Occipital lobe (tissue), 2 donors: ENCODE results near the gene VWA8. TPM values are rescaled to one million over a fixed set of nuclear protein-coding genes. Genes with fewer than 3 reads are reported as not detected.
"Not testable (repeated sequence)": the region's sequence is repeated elsewhere in the genome, so short reads cannot be mapped to it uniquely, and the experiment has no call there.

Experiments used
- DNase-seq: peaks from one replicate; lab custom pipeline; 2025; lab: John Stamatoyannopoulos, UW
- total RNA-seq: library from RNA; depleted of rRNA; stranded (reverse); fragments of >200 nt; gene quantifications from one replicate; pipeline ENCODE4 v1.2.3, GENCODE V29; 2014

The VWA8 gene
- total RNA-seq, 1 donor from 2014 or later = 53.7 TPM

DNA sequence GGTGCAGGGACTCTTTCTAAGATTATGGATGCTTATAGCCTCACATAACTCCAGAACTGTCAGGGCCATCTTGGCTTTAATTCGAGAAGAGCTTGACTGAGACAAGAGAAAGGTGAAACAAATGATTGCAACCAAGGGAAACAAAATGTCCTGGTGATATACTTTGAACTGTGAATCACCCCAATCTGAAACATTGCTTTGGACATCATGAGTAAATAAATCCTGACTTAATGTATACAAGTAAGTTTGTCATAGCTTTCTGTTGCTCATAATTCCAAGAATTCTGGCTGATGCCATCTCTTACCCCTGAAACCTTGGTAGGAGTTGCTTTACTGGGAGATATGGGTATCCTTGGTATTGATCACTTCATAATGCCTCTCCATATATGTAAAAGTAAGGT, 5.8 kb upstream of the VWA8 start:
- no peak for DNase-seq

DNA sequence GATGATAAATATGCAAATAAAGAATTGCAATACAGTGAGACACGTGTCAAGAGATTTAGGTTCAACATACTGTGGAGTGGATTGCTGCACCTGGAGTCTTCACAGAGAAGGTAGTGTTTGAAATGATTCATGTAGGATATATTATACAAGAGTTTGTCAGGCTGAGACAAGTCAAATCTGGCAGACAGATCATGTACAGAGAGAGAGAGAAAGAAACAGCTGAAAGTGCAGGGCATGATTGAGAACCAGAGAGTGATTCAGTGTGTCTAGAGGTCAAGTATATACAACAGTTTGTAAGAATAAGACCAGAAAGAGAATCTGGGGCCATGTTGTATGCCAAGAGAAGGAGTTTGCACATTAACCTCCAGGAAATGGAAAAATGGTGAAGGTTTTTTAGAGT, 2.1 kb upstream of the VWA8 start:
- no peak for DNase-seq

DNA sequence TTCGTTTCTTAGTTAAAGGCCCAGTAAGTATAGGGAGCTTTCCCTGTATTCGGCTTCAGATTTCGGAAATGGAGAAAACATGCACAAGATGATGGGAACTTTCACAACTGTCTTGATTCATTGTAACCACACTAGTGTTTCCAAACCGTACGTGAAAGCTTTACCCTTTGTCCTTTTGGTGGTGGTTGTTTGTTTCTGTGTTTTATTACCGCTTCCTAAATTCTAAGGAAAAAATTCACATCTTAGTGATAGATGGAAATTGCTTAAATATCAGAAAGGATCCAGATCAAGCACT, 504 bp upstream of the VWA8 start:
- DNase-seq = no peak

DNA sequence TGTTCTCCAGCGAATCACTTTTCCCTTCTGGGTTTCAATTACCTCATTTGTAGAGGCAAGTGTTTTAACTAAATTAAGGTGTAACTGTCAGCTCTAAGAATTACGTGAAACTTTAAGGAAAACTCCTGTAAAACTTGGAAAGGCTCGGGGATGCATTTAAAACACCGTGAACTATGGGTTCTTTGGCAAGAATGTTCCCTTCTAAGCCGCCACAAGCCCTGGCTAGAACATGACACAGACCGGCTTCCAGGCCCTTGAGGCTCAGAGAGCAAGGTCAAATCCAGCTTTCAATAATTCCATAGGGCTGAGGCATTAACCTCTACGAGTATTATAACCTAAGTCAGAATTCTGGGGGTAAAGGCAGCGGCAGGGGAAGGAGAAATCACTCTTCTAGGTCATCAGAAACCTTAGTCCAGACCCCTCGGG, 685 bp downstream of the VWA8 start:
- DNase-seq = peak; percentile 24

DNA sequence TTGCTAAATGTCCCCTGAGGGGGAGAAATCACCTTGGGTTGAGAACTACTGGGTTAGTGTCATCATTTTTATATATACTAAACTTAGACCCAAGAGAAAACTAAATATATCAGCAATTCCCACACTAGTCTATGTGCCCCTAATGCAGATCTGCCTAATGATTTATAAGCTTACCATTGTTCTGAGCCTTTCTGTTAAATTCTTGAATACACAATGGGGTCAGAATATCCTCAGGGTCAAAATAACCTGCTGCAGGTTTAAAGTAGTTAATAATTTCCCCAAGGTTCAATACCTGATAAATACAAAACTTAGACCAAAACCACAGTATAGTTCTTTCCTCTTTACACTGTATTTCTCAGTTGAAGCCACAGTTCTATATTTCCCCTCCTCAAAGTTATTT, 4.6 kb downstream of the VWA8 start:
- no peak for DNase-seq

DNA sequence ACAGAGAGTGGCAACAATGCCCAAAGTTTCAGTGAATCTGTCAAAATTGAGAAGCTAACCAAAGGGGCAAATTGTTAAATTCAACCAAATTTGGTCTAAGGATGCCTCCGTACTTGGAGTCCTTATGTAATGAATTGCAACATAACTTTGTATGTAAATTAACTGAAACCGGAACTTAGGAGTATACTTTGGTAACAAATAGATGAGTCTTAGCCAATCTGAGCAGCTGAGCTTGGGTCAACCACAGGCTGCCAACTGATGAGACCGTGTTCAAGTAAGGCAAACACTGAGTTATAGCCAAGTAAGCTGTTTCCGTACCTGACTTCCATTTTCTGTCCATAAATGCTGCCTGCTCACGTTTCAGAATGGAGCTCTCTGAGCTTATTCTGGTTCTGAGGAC, 5.3 kb downstream of the VWA8 start:
- DNase-seq = no peak

DNA sequence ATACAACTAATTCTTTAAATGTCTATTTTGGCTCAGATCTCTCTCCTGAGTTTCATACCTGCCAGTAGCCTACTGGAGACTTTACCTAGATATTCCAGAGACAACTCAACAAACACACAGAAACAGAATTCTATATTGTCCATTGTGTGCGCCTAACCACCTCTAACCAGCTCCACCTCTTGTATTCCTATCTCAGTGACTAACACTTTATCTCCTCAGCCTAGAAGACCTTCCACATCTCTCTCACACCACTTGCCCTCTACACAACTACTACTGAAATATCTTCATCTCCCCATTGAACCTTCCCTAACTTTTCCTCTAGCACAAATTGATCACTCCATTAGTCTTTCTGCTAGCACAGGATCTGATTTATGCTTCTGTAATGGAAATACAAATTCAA, 6.7 kb downstream of the VWA8 start:
- DNase-seq = no peak

DNA sequence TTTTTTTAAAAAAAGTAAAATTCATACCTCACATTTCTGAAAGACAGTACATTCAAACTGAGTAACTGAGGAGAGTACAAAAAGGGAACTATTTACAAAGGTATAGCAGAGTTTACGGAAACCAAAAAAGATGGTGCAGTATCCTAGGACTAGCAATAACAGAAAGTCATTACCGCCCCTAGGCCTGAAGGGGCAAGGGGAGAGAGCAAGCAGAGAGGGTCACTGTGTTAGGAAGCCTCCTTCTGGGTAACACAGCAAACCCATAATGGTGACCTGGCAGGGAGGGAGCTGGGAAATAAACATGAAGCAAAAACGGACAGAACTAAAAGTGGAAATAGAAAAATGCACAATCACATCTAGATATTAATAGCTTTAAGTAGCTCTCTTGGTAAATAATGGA, 8.2 kb downstream of the VWA8 start:
- no peak for DNase-seq

DNA sequence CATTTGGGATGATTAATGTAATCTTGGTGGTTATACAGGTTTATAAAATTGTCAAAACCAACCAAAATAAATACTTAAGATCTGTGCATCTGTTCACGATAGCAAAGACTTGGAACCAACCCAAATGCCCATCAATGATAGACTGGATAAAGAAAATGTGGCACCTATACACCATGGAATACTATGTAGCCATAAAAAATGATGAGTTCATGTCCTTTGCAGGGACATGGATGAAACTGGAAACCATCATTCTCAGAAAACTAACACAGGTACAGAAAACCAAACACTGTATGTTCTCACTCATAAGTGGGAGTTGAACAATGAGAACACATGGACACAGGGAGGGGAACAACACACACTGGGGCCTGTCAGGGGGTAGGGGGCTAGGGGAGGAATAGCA, 11.8 kb downstream of the VWA8 start:
- DNase-seq = not testable (repeated sequence)

DNA sequence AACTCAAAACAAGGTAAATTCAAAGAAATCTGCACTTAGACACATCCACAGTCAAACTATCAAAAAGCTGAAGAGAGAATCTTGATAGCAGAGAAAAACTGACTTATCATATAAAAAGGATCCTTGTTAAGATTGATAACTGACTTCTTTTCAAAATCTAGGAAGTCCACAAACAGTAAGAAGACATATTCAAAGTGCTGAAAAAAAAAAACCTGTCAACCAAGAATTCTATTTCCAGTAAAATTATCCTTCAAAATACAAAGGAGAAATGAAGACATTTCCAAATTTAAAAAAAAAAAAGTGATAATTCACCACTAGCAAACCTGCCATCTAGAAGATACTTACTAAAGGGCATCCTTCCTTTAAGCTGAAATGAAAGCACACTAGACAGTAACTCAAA, 15.0 kb downstream of the VWA8 start:
- DNase-seq = no peak

DNA sequence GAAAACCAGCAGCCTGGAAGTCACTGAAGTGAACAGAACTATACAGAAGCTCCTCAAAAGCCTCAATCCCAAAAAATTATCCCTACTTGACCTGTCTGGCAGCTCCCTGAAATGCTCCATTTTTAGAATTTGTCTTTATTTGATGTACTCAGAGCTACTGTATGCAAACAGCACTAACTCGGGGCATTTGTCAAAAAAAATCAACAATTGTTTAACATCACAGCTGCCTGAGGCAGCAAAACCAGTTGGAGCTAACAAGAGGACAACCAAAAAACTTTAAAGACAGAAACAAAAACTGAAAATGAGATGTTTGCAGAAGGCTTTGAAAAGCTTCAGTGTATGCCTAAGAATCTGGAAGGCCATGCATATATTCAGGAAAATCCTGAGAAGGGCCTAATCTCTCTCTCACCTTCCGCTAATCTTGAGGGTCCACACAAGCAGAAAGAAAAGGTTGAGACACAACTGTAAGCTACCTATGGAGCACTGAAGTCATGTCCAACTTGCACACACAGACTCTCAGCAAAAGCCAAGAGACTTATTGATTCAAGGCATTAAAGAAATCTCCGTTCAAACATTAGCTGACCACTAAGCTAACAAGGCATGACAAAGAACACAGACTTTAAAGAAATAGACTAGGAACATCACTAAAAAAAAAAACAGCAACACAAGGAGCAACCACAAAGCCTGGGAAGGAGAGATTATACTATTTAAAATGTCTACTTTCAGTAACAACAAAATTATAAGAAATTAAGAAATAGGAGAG, 16.1 kb downstream of the VWA8 start:
- no peak for DNase-seq

DNA sequence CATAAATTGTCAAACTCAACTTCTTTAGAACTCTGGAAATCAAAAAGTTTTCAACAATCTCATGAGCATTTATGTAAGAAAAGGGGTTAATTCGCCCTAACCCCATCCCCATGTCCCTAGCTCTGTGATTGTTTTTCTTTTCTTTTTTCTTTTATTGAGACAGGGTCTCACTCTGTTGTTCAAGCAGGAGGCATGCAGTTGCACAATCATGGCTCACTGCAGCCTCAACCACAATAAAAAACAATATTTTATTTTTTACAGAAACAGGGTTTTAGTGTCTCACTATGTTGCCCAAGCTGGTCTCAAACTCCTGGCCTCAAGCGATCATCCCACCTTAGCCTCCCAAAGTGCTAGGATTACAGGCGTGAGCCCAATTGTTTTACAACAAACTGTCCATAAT, 16.7 kb downstream of the VWA8 start:
- no peak for DNase-seq

DNA sequence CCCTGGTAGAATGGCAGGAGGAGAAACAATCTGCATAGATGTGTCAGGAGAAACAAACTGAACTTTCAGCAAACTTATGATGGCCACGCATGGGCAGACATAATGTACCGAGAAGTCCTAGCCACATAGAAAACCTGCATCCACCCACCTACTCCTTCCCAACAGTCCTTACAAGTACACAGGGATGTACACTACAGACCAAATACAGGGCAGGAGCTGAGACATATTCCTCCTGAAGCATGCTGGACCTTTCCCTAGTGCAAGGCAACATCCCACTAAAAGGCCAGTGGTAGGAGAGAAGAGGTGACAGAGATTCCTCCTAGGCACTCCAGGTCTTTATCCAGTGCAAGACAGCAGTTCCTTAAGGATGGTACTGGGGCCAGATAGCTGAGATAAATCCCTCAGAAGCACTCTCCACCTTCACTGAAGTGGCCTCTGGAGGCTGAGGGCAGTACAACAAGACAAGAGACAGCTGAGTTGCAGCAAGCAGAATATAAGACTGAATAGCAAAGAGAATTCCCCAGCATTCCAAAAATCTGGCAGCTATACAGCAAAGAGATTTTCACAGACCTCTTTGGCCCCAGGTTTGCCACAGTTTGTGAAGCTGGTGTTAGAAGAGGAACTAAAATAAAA, 18.3 kb downstream of the VWA8 start:
- DNase-seq = no peak

DNA sequence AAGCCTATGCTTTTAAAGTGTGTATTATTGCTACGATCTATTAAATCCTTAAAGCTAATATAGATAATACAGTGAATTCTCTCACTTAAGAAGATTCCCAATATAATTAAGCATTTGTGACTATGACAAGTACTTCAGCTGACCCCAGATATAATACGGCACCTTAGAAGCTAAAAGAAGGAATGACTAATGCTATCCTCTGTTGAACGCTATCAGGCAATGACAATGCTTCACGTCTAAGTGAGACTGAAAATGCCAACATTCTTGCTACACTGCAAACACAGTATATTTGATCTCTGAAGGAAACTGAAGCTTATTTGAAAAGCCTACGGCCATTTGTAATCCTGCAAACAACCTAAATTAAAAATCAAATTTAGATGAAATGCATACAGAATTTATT, 19.7 kb downstream of the VWA8 start:
- no peak for DNase-seq

DNA sequence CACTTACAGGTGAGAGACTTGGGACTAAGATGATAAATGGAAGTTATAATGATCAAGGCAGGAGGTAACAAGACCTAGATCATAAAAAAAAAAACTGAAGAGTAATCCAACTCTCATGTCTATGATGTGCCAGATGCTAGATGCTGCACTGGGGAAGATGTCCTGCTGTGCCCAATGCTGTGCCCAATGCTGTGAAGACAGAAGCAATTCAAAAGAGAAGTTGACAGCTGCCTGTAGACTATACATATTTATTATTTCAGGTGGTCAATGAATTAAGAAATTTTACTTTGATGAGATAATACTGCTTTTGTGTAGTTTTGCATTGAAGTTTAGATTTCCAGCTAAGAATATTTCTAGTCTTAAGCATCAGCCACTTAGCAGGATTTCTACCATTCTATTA, 21.5 kb downstream of the VWA8 start:
- no peak for DNase-seq

DNA sequence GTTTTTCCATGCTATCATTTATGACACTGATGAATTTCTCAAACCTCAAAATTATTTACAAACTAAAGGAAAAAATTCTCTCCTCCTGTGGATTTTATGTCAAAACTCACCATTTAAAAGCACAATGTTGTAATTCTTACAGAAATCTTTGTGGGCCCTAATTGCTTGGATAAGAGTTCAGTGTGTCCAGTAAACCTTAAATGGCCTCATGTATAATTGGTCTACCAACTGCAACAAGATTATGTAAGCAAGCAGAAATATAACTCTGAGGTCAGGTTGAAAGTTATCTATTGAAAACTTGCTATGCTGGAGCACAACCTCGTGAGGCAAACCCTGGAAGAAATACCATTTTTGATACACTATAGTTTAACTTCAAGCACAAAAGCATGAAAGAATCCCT, 22.0 kb downstream of the VWA8 start:
- no peak for DNase-seq

DNA sequence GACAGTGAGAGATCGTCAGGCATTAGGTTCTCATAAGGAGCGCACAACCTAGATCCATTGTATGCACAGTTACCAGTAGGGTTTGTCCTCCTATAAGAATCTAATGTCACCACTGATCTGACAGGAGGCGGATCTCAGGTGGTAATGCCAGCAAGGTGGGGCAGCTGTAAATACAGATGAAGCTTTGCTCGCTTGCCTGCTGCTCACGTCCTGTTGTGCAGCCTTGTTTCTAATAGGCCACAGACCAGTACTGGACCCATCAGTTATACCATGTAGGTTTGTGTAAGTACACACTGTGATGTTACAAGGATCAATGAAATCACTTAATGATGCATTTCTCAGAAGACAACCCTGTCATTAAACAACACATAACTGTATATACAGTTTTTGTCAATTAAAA, 23.5 kb downstream of the VWA8 start:
- no peak for DNase-seq

DNA sequence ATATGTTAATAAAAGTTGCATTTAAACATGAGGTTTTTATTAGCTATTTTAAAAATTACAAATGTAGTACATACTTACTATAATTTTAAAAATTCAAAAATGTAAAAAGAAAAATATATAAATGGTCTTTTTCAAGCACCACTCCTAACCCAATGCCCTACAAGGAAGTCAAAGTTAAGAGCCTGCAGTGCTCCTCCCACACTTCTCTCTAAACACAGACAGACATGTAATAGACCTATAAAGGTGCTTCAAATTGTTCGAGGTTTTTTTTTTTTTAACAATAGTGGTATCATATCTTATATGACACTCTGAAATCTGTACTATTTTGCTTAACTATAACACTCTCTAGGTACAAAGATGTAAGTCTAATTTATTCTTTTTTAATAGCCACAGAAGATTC, 25.4 kb downstream of the VWA8 start:
- no peak for DNase-seq

DNA sequence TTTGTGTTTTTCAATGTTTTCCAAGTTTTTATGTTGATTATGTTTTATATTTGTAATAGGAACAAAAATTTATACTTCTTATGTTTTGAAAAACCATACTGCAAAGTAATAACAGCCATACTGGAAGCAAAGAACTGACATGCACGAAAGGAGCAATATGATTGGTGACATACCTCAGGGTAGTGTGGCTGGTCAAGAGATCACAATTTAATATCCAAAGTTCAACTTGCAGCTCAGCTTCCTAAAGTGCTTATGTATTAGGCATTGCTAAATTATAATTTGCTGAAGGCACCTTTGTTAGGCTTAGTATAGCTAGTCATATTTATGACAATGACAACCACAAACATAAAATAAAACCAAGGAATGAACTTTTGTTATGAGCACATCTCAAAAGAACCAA, 25.9 kb downstream of the VWA8 start:
- DNase-seq = no peak

DNA sequence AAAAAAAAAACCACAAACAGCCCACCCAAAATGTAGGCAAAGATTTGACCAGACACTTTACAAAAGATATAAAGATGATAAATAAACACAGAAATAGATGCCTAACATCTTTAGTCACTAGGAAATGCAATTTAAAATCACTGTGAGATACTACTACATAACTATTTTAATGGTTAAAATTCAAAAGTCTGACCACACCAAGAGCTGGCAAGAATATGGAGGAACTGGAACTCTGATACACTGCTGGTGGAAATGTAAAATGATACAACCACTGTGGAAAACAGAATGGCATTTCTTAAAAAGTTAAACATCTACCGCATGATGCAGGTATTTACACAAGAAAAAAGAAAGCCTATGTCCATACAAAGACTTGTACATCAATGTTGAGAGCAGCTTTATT, 26.8 kb downstream of the VWA8 start:
- no peak for DNase-seq

DNA sequence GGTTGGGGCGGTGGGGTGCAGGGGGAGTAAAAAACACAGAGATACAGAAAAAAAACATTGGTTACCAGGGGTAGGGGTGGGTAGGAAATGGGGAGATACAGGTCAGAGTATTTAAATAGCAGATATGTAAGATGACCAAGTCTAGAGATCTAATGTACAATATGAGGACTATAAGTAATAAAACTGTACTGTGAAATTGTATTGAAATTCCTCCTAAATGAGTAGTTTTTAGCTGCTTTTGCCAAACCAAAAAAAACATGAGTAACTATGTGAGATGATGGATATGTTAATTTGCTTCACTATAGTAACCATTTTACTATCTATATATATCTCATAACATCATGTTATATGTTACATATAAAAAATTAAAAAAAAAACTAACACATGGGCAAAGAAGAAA, 29.6 kb downstream of the VWA8 start:
- DNase-seq = no peak

DNA sequence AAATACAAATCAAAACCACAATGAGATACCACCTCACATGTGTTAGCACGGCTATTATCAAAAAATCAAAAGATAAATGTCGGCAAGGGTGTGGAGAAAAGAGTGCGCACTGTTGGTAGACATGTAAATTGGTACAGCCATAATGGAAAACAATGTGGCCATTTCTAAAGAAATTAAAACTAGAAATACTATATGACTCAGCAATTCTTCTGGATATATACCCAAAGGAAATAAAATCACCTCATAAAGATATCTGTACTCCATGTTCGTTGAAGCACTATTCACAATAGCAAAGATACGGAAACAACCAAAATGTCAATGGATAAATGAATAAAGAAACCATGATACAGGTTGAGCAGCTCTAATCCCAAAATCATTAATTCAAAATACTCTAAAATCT, 30.8 kb downstream of the VWA8 start:
- DNase-seq = no peak

DNA sequence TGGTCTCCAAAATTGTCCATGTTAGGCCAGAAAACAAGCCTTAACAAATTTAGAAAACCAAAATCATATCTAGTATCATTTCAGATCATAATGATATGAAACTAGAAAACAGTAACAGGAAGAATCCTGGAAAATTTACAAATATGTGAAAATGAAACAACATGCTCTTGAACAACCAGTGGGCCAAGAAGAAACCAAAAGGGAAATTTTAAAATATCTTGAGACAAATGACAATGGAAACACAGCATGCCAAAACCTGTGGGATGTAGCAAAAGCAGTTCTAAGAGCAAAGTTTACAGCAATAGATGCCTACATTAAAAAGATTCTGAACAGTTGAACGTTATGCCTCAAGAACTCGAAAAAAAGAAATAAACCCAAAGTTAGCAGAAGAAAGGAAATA, 32.6 kb downstream of the VWA8 start:
- DNase-seq = no peak

DNA sequence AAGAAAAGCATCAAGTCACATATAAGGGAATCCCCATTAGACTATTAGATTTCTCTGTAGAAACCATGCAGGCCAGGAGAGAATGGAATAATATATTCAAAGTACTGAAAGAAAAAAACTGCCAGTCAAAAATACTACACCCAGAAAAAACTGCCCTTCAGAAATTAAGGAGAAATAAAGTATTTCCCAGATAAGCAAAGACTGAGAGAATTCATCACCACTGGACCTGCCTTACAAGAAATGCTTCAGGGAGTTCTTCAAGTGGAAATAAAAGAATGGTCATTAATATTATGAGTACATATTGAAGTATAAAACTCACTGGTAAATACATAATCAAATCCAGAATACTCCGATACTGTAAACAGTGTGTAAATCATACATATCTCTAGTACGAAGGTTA, 35.9 kb downstream of the VWA8 start:
- DNase-seq = no peak
